GM12872 (cell line): ENCODE data around the gene SMIM3.

Source experiments
- CTCF ChIP-seq: IDR thresholded peaks from 3 replicates; pipeline ENCODE4 v1.5.1; 2011; ENCODE audit warnings: low read depth, mild to moderate bottlenecking, low read length, moderate library complexity; ENCODE audit not compliant: insufficient read depth

The SMIM3 gene

GRCh38 chr5:150782850-150783249 is 4.3 kb downstream of the SMIM3 start:
- no peak for TF ChIP-seq CTCF

- no peak for TF ChIP-seq CTCF
These were observed 4.9 kb downstream of the SMIM3 start for GRCh38 chr5:150783422-150783928.

GRCh38 chr5:150785950-150786349 is 7.4 kb downstream of the SMIM3 start:
- TF ChIP-seq CTCF: no peak

GRCh38 chr5:150786876-150787275 is 8.3 kb downstream of the SMIM3 start:
- TF ChIP-seq CTCF: no peak

- no peak for TF ChIP-seq CTCF
These were observed 9.1 kb downstream of the SMIM3 start for GRCh38 chr5:150787656-150788055.

GRCh38 chr5:150788977-150789376 is 10.4 kb downstream of the SMIM3 start:
- TF ChIP-seq CTCF: no peak

DNA sequence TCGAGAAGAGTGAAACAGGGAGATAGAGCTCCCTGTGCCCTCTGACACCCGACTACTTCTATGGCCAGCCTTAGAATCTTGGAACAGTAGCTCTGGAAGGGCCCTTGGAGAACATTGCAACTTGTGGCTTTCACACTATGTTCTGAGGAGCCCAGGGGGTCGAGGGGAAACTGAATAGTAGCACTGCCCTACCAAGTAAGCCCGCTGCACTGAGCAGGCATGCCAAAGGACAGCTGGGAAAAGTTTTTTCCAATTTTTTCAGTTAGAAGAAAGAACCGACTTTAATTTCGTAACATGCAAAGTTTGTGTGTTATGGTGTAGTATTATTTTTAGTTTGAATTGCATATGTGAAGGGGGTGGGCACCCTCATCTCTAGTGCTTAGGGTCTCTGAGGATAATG is 10.9 kb downstream of the SMIM3 start:
- no peak for TF ChIP-seq CTCF
